HepG2 (cell line): ENCODE measurements around the gene PARN. TPM values are rescaled to one million over a fixed set of nuclear protein-coding genes. Genes with fewer than 3 reads are reported as not detected.
A peak's percentile ranks its signal among the peaks of the same experiment; 100 is the strongest.

Experiments used
- ATF4 ChIP-seq, 2 experiments: fragments of 450-650 bp in 1 of 2; sonication (generic) in 1 of 2; formaldehyde crosslinking; IDR thresholded peaks; 2 replicates each; pipeline versions ENCODE4 v1.5.0 to v1.8.0; 2020 to 2022; ENCODE audit warnings: mild to moderate bottlenecking in 1 of 2, missing genetic modification reagents in 1 of 2
- HNF4A ChIP-seq: sonication (generic); formaldehyde crosslinking; IDR thresholded peaks from 2 replicates; pipeline ENCODE4 v1.4.0; 2020; ENCODE audit warnings: missing genetic modification reagents
- HOXA5 ChIP-seq: sonication (generic); formaldehyde crosslinking; IDR thresholded peaks from 2 replicates; pipeline ENCODE4 v1.4.0; 2020; ENCODE audit warnings: missing genetic modification reagents
- KDM4B ChIP-seq: sonication (generic); formaldehyde crosslinking; IDR thresholded peaks from 2 replicates; pipeline ENCODE4 v1.4.0; 2020; ENCODE audit warnings: missing genetic modification reagents
- KDM6A ChIP-seq: IDR thresholded peaks from 2 replicates; pipeline ENCODE4 v1.6.1; 2016; ENCODE audit warnings: low read depth
- NFKBIZ ChIP-seq: IDR thresholded peaks from 2 replicates; pipeline ENCODE4 v1.6.1; 2018; ENCODE audit warnings: missing genetic modification reagents, missing compliant biosample characterization
- PRDM15 ChIP-seq: sonication (generic); formaldehyde crosslinking; IDR thresholded peaks from 2 replicates; pipeline ENCODE4 v1.4.0; 2020; ENCODE audit warnings: missing genetic modification reagents
- RCOR2 ChIP-seq: IDR thresholded peaks from 2 replicates; pipeline ENCODE4 v1.6.1; 2016; ENCODE audit warnings: missing biosample characterization, missing genetic modification reagents
- SOX5 ChIP-seq: IDR thresholded peaks from 2 replicates; pipeline ENCODE4 v1.6.1; 2016; ENCODE audit warnings: borderline replicate concordance
- TBL1XR1 ChIP-seq: fragments of 150-350 bp; IDR thresholded peaks from 2 replicates; pipeline ENCODE4 v1.6.1; 2014; ENCODE audit warnings: borderline replicate concordance, low read length; ENCODE audit not compliant: partially characterized antibody
- XRCC5 ChIP-seq: fragments of 200-400 bp; formaldehyde crosslinking; optimal IDR thresholded peaks from 2 replicates; pipeline ENCODE3; 2017; ENCODE audit warnings: mild to moderate bottlenecking, low read length
- ZFP1 ChIP-seq: IDR thresholded peaks from 2 replicates; pipeline ENCODE4 v1.6.1; 2016
- ZFP62 ChIP-seq: sonication (generic); formaldehyde crosslinking; IDR thresholded peaks from 2 replicates; pipeline ENCODE4 v1.4.0; 2020; ENCODE audit warnings: missing genetic modification reagents
- ZNF143 ChIP-seq: sonication (generic); formaldehyde crosslinking; IDR thresholded peaks from 2 replicates; pipeline ENCODE4 v1.4.0; 2020; ENCODE audit warnings: missing genetic modification reagents
- ZNF33A ChIP-seq: sonication (generic); formaldehyde crosslinking; IDR thresholded peaks from 2 replicates; pipeline ENCODE4 v1.5.1; 2020; ENCODE audit warnings: missing genetic modification reagents, mild to moderate bottlenecking, moderate library complexity, borderline replicate concordance
- ZNF678 ChIP-seq: sonication (generic); formaldehyde crosslinking; IDR thresholded peaks from 2 replicates; pipeline ENCODE4 v1.4.0; 2020; ENCODE audit warnings: mild to moderate bottlenecking, missing genetic modification reagents
- ZNF781 ChIP-seq: sonication (generic); formaldehyde crosslinking; IDR thresholded peaks from 2 replicates; pipeline ENCODE4 v1.5.1; 2020; ENCODE audit warnings: borderline replicate concordance, mild to moderate bottlenecking, missing genetic modification reagents; ENCODE audit errors: not compliant biosample characterization
- polyA plus RNA-seq, 8 experiments: library from polyadenylated mRNA; depleted of rRNA in 3 of 8; stranded (reverse) in 7 of 8; unstranded in 1 of 8; fragments of >200 nt; fragmentation: Illumina TruSeq in 4 of 8; extraction: Trizol in 4 of 8; gene quantifications; 2 replicates each; pipeline versions ENCODE4 v1.2.1 to v1.2.3, GENCODE V29; 2011 to 2016; ENCODE audit warnings: low read depth in 4 of 8, missing spikeins in 1 of 8, mixed read lengths in 1 of 8; ENCODE audit not compliant: insufficient read depth in 1 of 8
- total RNA-seq, 5 experiments: library from RNA; depleted of rRNA; stranded (reverse); fragments of >200 nt; fragmentation: Illumina TruSeq; extraction: Trizol; gene quantifications; 2 replicates each; pipeline ENCODE4 v1.2.3, GENCODE V29; 2016; ENCODE audit warnings: low read depth in 1 of 5
- TF ChIP-seq, protein P1 (sequence below): sonication (generic); formaldehyde crosslinking; IDR thresholded peaks from 2 replicates; pipeline ENCODE4 v1.9.0; 2022; ENCODE audit warnings: low read depth, missing genetic modification reagents
- TF ChIP-seq, protein P2 (sequence below): sonication (generic); formaldehyde crosslinking; IDR thresholded peaks from 2 replicates; pipeline ENCODE4 v1.4.0; 2020; ENCODE audit warnings: missing genetic modification reagents

Gene PARN
- total and polyA plus RNA-seq, 2 of the 13 experiments (the other 11 are each of a cell fraction or from before 2014, with no cell fraction given), result 13.3 to 47.6 TPM

- peak; percentile 78 for TF ChIP-seq XRCC5
- TF ChIP-seq ZNF143 (CRISPR knock-in tag), result no peak
- TF ChIP-seq KDM6A (CRISPR knock-in tag), result peak; percentile 96
- no peak for TF ChIP-seq ZNF678 (CRISPR knock-in tag)
- peak; percentile 98 for TF ChIP-seq KDM4B (CRISPR knock-in tag)
- TF ChIP-seq ZFP1, result peak; percentile 98
- peak; percentile 73 for TF ChIP-seq TBL1XR1
- no peak for TF ChIP-seq ZFP62 (CRISPR knock-in tag)
- TF ChIP-seq HOXA5, result peak; percentile 26; the same call in 1 of the 2 replicates
- peak; percentile 71 for TF ChIP-seq ZNF781
- TF ChIP-seq, protein P1, sequence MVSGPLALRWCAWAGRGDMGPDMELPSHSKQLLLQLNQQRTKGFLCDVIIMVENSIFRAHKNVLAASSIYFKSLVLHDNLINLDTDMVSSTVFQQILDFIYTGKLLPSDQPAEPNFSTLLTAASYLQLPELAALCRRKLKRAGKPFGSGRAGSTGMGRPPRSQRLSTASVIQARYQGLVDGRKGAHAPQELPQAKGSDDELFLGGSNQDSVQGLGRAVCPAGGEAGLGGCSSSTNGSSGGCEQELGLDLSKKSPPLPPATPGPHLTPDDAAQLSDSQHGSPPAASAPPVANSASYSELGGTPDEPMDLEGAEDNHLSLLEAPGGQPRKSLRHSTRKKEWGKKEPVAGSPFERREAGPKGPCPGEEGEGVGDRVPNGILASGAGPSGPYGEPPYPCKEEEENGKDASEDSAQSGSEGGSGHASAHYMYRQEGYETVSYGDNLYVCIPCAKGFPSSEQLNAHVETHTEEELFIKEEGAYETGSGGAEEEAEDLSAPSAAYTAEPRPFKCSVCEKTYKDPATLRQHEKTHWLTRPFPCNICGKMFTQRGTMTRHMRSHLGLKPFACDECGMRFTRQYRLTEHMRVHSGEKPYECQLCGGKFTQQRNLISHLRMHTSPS (CRISPR knock-in tag), result peak; percentile 74; the same call in 1 of the 2 replicates
- TF ChIP-seq, protein P2, sequence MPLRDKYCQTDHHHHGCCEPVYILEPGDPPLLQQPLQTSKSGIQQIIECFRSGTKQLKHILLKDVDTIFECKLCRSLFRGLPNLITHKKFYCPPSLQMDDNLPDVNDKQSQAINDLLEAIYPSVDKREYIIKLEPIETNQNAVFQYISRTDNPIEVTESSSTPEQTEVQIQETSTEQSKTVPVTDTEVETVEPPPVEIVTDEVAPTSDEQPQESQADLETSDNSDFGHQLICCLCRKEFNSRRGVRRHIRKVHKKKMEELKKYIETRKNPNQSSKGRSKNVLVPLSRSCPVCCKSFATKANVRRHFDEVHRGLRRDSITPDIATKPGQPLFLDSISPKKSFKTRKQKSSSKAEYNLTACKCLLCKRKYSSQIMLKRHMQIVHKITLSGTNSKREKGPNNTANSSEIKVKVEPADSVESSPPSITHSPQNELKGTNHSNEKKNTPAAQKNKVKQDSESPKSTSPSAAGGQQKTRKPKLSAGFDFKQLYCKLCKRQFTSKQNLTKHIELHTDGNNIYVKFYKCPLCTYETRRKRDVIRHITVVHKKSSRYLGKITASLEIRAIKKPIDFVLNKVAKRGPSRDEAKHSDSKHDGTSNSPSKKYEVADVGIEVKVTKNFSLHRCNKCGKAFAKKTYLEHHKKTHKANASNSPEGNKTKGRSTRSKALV (CRISPR knock-in tag), result peak; percentile 76; the same call in 1 of the 2 replicates
- peak; percentile 97 for TF ChIP-seq HNF4A (CRISPR knock-in tag)
- peak; percentile 93 for TF ChIP-seq RCOR2 (CRISPR knock-in tag)
- TF ChIP-seq SOX5, result peak; percentile 83
- TF ChIP-seq PRDM15, result peak; percentile 81
- peak in 1 of 2 experiments; percentile 36; a peak in 1 of 4 replicates for TF ChIP-seq ATF4 (CRISPR knock-in tag; IDR thresholded peaks at IDR 0.05)
- 0 out of 2 replicates have a peak, but pooled peaks have one; percentile 60 for TF ChIP-seq ZNF33A (CRISPR knock-in tag)
- peak; percentile 84; the same call in 1 of the 2 replicates for TF ChIP-seq NFKBIZ
These were observed 84.6 kb downstream of the PARN start (continued) for GRCh38 chr16:14545346-14545884.
